ENCODE data around the gene DNM2.
"Not testable (repeated sequence)": the region's sequence is repeated elsewhere in the genome, so short reads cannot be mapped to it uniquely, and the experiment has no call there.

Gene DNM2

GRCh38 chr19:10830370-10830769, 112.5 kb downstream of the DNM2 start:
- no peaks in the 10 kb centered on the region for H3K9me3 Mint-ChIP-seq (ENCODE audit: low read depth)
- H3K27ac Mint-ChIP-seq, result no peak overlapping the region
- no peaks in the 10 kb centered on the region for H3K27me3 Mint-ChIP-seq
- H3K4me1 Mint-ChIP-seq (ENCODE audit: low read depth), result peaks cover under 1% of the 10 kb centered on the region
- no peak overlapping the region for H3K4me3 Mint-ChIP-seq
- peaks cover under 1% of the 10 kb centered on the region for H3K36me3 Mint-ChIP-seq

GRCh38 chr19:10830931-10831779, 113.3 kb downstream of the DNM2 start:
- H3K27me3 Mint-ChIP-seq, result no peaks in the 10 kb centered on the region
- H3K27ac Mint-ChIP-seq, result no peak overlapping the region
- H3K9me3 Mint-ChIP-seq (ENCODE audit: low read depth), result no peaks in the 10 kb centered on the region
- peaks cover 3% of the 10 kb centered on the region for H3K36me3 Mint-ChIP-seq
- no peak overlapping the region for H3K4me3 Mint-ChIP-seq
- H3K4me1 Mint-ChIP-seq (ENCODE audit: low read depth), result peaks cover 4% of the 10 kb centered on the region

GRCh38 chr19:10831987-10832938, 114.4 kb downstream of the DNM2 start:
- peaks cover 10% of the 10 kb centered on the region for H3K4me1 Mint-ChIP-seq (ENCODE audit: low read depth)
- H3K36me3 Mint-ChIP-seq, result peaks cover 5% of the 10 kb centered on the region
- no peaks in the 10 kb centered on the region for H3K27me3 Mint-ChIP-seq
- no peaks in the 10 kb centered on the region for H3K9me3 Mint-ChIP-seq (ENCODE audit: low read depth)
- H3K4me3 Mint-ChIP-seq, result no peak overlapping the region
- no peak overlapping the region for H3K27ac Mint-ChIP-seq

- peak overlapping the region; percentile 28 for H3K27ac Mint-ChIP-seq
- H3K27me3 Mint-ChIP-seq, result no peaks in the 10 kb centered on the region
- no peak overlapping the region for H3K4me3 Mint-ChIP-seq
These were observed 115.0 kb downstream of the DNM2 start for GRCh38 chr19:10832939-10833296.

GRCh38 chr19:10835089-10835753, 117.3 kb downstream of the DNM2 start:
- peaks cover 3% of the 10 kb centered on the region for H3K9me3 Mint-ChIP-seq (ENCODE audit: low read depth)
- peak overlapping the region; percentile 100 for H3K27ac Mint-ChIP-seq
- H3K4me3 Mint-ChIP-seq, result peak overlapping the region; percentile 95
- H3K4me1 Mint-ChIP-seq (ENCODE audit: low read depth), result peaks cover 10% of the 10 kb centered on the region
- H3K36me3 Mint-ChIP-seq, result peaks cover 5% of the 10 kb centered on the region
- H3K27me3 Mint-ChIP-seq, result no peaks in the 10 kb centered on the region

More at GRCh38 chr19:10832939-10833296, 115.0 kb downstream of the DNM2 start:
- peaks cover 5% of the 10 kb centered on the region for H3K36me3 Mint-ChIP-seq
- peaks cover 10% of the 10 kb centered on the region for H3K4me1 Mint-ChIP-seq (ENCODE audit: low read depth)
- H3K9me3 Mint-ChIP-seq (ENCODE audit: low read depth), result no peaks in the 10 kb centered on the region

- no peaks in the 10 kb centered on the region for H3K27me3 Mint-ChIP-seq
- peaks cover 5% of the 10 kb centered on the region for H3K36me3 Mint-ChIP-seq
- peak within 1 kb of the TSS; percentile 95 for H3K4me3 Mint-ChIP-seq
- peak within 1 kb of the TSS; percentile 100 for H3K27ac Mint-ChIP-seq
- H3K4me1 Mint-ChIP-seq (ENCODE audit: low read depth), result peaks cover 10% of the 10 kb centered on the region
- peaks cover 3% of the 10 kb centered on the region for H3K9me3 Mint-ChIP-seq (ENCODE audit: low read depth)
These were observed 118.0 kb downstream of the DNM2 start, which contains the start of gene TMED1 for GRCh38 chr19:10835754-10836478. Gene TMED1, minus strand, starts transcription at chr19:10836212. Its CDS starts 21 bp downstream, at chr19:10836191.

GRCh38 chr19:10836479-10837330, 118.8 kb downstream of the DNM2 start:
- no peaks in the 10 kb centered on the region for H3K27me3 Mint-ChIP-seq
- H3K4me3 Mint-ChIP-seq, result peak overlapping the region; percentile 95
- peaks cover 3% of the 10 kb centered on the region for H3K9me3 Mint-ChIP-seq (ENCODE audit: low read depth)
- H3K27ac Mint-ChIP-seq, result peak overlapping the region; percentile 100
- H3K36me3 Mint-ChIP-seq, result peaks cover 5% of the 10 kb centered on the region
- H3K4me1 Mint-ChIP-seq (ENCODE audit: low read depth), result peaks cover 10% of the 10 kb centered on the region

GRCh38 chr19:10837649-10838048, 119.8 kb downstream of the DNM2 start:
- H3K27me3 Mint-ChIP-seq; H3K36me3 Mint-ChIP-seq; H3K4me3 Mint-ChIP-seq; H3K9me3 Mint-ChIP-seq (ENCODE audit: low read depth); H3K4me1 Mint-ChIP-seq (ENCODE audit: low read depth); H3K27ac Mint-ChIP-seq: not testable (repeated sequence)

GRCh38 chr19:10838377-10838776, 120.5 kb downstream of the DNM2 start:
- Mint-ChIP-seq H3K4me1 (ENCODE audit: low read depth) (peaks cover 10% of the 10 kb centered on the region), H3K27ac (no peak overlapping the region), H3K4me3 (no peak overlapping the region), H3K9me3 (ENCODE audit: low read depth) (peaks cover 3% of the 10 kb centered on the region), H3K27me3 (no peaks in the 10 kb centered on the region), H3K36me3 (peaks cover 5% of the 10 kb centered on the region)

GRCh38 chr19:10839114-10840050, 121.5 kb downstream of the DNM2 start:
- peaks cover 7% of the 10 kb centered on the region for H3K36me3 Mint-ChIP-seq
- H3K27ac Mint-ChIP-seq, result no peak overlapping the region
- H3K27me3 Mint-ChIP-seq, result no peaks in the 10 kb centered on the region
- peaks cover 10% of the 10 kb centered on the region for H3K4me1 Mint-ChIP-seq (ENCODE audit: low read depth)
- peaks cover 3% of the 10 kb centered on the region for H3K9me3 Mint-ChIP-seq (ENCODE audit: low read depth)
- no peak overlapping the region for H3K4me3 Mint-ChIP-seq

GRCh38 chr19:10842788-10843187, 124.9 kb downstream of the DNM2 start:
- Mint-ChIP-seq H3K36me3 (peaks cover 6% of the 10 kb centered on the region), H3K27me3 (no peaks in the 10 kb centered on the region), H3K27ac (no peak overlapping the region), H3K4me3 (no peak overlapping the region), H3K9me3 (ENCODE audit: low read depth) (peaks cover 8% of the 10 kb centered on the region), H3K4me1 (ENCODE audit: low read depth) (no peaks in the 10 kb centered on the region)

GRCh38 chr19:10846500-10847202, 128.8 kb downstream of the DNM2 start:
- Mint-ChIP-seq H3K27ac (no peak overlapping the region), H3K4me1 (ENCODE audit: low read depth) (peaks cover 8% of the 10 kb centered on the region), H3K27me3 (no peaks in the 10 kb centered on the region), H3K9me3 (ENCODE audit: low read depth) (peaks cover 5% of the 10 kb centered on the region), H3K4me3 (no peak overlapping the region), H3K36me3 (peaks cover 6% of the 10 kb centered on the region)

Data from activated naive CD8-positive, alpha-beta T cell (primary cell).